AG09309 (cell line): ENCODE data around the gene C9orf85.
"Not testable (repeated sequence)": the region's sequence is repeated elsewhere in the genome, so short reads cannot be mapped to it uniquely, and the experiment has no call there.

Experiments
- DNase-seq: peaks from one replicate; pipeline ENCODE4 v3.0.0-alpha.2; 2010; ENCODE audit warnings: low read depth
- H3K4me3 ChIP-seq: 2 replicates; pipeline ENCODE4 v1.5.1; 2011; ENCODE audit warnings: mild to moderate bottlenecking, low read depth, low read length, moderate library complexity; ENCODE audit not compliant: control insufficient read depth
- TF ChIP-seq, protein P1 (sequence below): IDR thresholded peaks from 2 replicates; pipeline ENCODE4 v1.5.1; 2011; ENCODE audit warnings: mild to moderate bottlenecking, low read depth, low read length, inconsistent platforms; ENCODE audit not compliant: insufficient read depth, control insufficient read depth; ENCODE audit errors: missing control alignments

The C9orf85 gene

DNA sequence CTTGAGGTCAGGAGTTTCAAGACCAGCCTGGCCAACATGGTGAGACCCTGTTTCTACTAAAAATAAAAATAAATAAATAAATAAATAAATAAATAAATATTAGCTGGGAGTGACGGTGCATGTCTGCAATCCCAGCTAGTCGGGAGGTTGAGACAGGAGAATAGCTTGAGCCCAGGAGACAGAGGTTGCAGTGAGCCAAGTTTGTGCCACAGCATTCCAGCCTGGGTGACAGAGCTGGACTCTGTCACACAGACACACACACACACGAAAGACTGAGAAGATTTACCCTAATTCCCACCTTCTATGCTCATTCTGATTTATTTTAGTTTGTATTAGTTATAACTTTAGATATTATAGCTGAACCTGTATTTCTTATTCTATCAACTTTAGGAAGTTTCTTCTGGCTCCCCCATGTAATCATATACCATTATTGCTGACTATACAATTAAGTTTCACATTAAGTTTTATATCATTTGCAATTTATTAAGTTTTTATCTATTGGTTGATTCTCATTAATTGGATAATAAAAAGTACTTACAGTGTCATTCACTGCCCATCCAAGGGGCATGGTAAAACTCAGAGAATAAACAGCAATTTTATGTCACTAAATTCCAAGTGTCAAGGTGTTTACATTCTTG, 21.3 kb upstream of the C9orf85 start:
- H3K4me3 ChIP-seq, result no peak overlapping the region
- DNase-seq, result no peak
- TF ChIP-seq, protein P1, sequence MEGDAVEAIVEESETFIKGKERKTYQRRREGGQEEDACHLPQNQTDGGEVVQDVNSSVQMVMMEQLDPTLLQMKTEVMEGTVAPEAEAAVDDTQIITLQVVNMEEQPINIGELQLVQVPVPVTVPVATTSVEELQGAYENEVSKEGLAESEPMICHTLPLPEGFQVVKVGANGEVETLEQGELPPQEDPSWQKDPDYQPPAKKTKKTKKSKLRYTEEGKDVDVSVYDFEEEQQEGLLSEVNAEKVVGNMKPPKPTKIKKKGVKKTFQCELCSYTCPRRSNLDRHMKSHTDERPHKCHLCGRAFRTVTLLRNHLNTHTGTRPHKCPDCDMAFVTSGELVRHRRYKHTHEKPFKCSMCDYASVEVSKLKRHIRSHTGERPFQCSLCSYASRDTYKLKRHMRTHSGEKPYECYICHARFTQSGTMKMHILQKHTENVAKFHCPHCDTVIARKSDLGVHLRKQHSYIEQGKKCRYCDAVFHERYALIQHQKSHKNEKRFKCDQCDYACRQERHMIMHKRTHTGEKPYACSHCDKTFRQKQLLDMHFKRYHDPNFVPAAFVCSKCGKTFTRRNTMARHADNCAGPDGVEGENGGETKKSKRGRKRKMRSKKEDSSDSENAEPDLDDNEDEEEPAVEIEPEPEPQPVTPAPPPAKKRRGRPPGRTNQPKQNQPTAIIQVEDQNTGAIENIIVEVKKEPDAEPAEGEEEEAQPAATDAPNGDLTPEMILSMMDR, result no peak

DNA sequence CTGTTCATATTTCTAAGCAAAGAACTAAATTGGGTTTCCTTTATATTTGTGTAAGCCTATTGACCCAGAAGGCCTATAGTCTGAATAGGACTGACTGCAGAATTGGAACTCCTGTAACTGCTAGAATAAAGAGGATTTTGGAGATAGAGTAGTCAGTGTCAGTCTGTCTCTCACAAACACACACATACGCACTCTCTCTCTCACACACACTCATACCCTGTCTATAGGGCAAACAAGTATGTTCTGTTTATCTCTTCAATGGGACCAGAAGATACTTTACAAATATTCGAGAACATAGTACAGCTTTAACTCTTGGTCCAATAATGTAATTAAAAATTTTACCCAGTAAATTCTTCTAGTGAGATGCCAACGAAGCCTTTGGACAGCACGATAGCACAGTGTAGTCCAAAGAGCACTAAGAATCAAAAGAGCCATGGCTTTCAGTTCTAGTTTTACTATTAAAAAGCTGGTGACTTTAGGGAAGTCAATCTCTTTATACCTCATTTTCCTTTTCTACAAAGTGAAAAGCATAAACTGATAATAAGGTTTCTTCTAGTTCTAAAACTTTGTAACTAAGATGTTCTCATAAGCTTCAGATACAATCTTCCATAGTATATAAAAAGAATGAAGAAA, 19.8 kb upstream of the C9orf85 start:
- no peak overlapping the region for H3K4me3 ChIP-seq
- TF ChIP-seq, protein P1, result no peak

DNA sequence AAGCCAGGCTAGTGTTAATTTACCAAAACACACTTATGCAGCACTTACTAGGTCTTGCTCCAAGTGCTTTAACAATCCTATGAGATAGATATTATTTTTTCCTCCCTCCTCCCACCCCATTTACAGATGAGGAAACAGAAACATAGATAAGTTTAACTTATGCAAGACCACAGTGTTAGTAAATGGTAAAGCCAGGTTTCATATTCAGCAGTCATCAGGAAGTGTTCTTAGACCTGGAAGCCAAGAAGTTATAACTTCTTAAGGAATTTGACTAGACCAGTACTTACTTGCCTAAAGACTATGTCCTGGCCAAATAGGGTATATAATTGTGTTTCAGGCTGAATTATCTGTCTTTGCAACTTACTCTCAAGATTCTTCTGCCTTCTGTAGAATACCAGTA, 16.3 kb upstream of the C9orf85 start:
- TF ChIP-seq, protein P1, result no peak
- H3K4me3 ChIP-seq, result no peak overlapping the region
- DNase-seq, result no peak

More for the DNA sequence above, 19.8 kb upstream of the C9orf85 start:
- no peak for DNase-seq

DNA sequence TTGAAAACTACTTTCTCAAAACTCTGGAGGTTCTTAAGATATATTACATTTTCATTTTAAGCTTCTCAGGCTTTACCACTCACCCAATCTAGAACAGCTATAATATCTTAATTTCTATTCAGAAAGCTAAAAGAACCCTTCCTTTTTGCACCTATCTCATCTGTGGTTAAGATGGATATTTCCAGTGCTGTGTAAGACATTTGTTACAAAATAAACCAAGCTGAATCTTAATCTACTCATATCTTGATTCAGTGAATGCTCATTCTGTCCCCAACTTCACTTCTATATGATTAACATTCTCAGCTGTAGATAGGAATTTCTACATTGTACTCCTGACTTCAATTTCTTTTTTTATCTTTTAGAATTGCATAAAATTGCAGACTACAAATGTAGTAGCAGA, 15.5 kb upstream of the C9orf85 start:
- TF ChIP-seq, protein P1, result no peak
- no peak for DNase-seq
- H3K4me3 ChIP-seq, result no peak overlapping the region

DNA sequence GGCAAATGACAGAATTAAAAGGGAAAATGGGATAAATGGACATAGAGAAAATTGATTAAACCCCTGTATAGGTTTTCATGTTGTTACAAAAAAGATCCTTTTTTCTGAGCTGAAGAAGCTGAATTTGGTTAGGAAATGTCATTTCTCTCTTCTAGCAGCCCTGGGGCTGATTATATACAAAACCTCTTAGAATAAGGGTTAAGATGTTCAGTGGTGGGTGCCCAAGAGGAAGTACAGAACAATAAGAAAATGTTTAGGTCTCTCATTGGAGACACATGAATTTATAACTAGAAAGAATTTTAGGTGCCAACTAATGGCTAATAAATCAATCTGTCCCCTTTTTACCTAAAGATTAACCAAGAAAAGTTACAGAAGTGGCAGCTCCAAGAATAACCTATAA, 14.7 kb upstream of the C9orf85 start:
- TF ChIP-seq, protein P1, result no peak
- H3K4me3 ChIP-seq, result no peak overlapping the region

DNA sequence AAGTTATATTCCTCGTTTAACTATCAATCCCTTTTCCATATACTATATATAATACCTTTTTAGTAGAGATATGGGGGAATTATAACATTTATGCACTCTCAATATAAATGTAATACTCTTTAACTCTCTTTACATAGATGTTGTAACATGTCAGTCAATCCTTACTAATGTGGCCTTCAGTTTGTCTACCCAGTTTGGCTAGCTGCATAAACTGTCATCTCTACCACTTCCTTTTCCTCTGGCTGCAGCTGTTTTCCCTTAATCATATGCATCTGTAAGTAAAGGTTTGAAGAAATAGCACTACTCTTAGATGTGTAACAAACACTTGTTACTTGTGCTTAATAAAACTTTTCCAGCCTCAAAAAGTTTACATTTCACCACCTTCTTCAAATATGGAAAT, 13.9 kb upstream of the C9orf85 start:
- DNase-seq, result no peak
- TF ChIP-seq, protein P1, result no peak
- no peak overlapping the region for H3K4me3 ChIP-seq

More for the DNA sequence above, 14.7 kb upstream of the C9orf85 start:
- DNase-seq, result no peak

- not testable (repeated sequence) for DNase-seq, H3K4me3 ChIP-seq
Observed at GRCh38 chr9:71898756-71899155, 12.7 kb upstream of the C9orf85 start.
